ENCODE results near the gene FCAMR.

FCAMR gene

DNA sequence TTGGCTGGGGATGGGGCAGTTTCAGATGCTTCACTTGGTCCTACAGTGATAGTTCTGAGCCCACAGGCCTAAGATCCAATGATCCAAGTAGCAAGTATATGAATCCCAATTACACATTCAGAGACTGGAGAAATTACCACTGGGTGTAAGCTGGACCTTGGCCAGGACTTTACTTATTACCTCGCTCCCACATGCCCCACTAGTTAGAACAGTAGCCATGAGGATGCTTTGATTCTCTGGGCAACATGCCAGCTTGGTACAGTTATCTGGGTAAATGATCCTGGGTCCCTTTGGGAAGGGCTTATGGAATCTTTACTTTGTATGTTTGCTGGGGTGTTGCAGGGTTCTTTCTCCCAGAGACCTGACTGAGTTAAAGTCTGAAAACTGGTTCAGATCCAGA is 5.0 kb upstream of the FCAMR start:
- Histone ChIP-seq H3K4me1 (ENCODE audit: control insufficient read depth in 5 of 5, insufficient read depth in 5 of 5, low read length in 5 of 5) (peaks cover 0 to 4% (median 0%) of the 10 kb centered on the region in 5 donors), H3K36me3 (ENCODE audit: control insufficient read depth in 5 of 5, insufficient read depth in 5 of 5, low read length in 5 of 5) (no peaks in the 10 kb centered on the region), H3K9ac (ENCODE audit: low read length in 5 of 5) (no peak overlapping the region), H3K27me3 (ENCODE audit: control insufficient read depth in 5 of 5, insufficient read depth in 4 of 5, low read length in 5 of 5) (peaks cover 0 to 5% (median 0%) of the 10 kb centered on the region in 5 donors), H3K27ac (ENCODE audit: low read depth, low read length) (no peak overlapping the region), H3K9me3 (ENCODE audit: control insufficient read depth in 5 of 5, low read length in 5 of 5) (no peaks in the 10 kb centered on the region), H3K4me3 (ENCODE audit: low read depth in 1 of 5, low read length in 5 of 5) (no peak overlapping the region)

DNA sequence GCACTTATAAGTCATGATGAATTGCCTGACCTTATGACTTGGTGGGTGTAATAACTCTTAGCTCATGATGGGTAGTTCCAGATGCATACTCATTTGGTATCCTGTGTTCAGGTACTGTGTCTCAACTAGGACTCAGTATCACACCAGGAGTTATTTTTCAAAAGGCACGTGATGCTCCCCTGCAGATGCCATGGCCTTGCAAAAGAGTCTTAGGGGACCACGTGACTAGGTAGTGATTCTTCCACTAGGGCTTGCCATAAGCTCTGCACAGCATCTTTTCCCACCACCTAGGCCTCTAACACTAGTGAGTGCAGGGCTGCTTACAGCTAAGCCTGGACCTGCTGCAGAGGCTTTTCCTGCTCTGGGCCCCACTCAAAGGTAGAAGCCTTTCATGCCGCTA is 3.9 kb upstream of the FCAMR start:
- Histone ChIP-seq H3K4me1 (ENCODE audit: control insufficient read depth in 5 of 5, insufficient read depth in 5 of 5, low read length in 5 of 5) (peaks cover 0 to 9% (median 0%) of the 10 kb centered on the region in 5 donors), H3K36me3 (ENCODE audit: control insufficient read depth in 5 of 5, insufficient read depth in 5 of 5, low read length in 5 of 5) (no peaks in the 10 kb centered on the region), H3K27me3 (ENCODE audit: control insufficient read depth in 5 of 5, insufficient read depth in 4 of 5, low read length in 5 of 5) (peaks cover 0 to 9% (median 4%) of the 10 kb centered on the region in 5 donors), H3K4me3 (ENCODE audit: low read depth in 1 of 5, low read length in 5 of 5) (no peak overlapping the region), H3K27ac (ENCODE audit: low read depth, low read length) (no peak overlapping the region), H3K9me3 (ENCODE audit: control insufficient read depth in 5 of 5, low read length in 5 of 5) (no peaks in the 10 kb centered on the region), H3K9ac (ENCODE audit: low read length in 5 of 5) (no peak overlapping the region)

DNA sequence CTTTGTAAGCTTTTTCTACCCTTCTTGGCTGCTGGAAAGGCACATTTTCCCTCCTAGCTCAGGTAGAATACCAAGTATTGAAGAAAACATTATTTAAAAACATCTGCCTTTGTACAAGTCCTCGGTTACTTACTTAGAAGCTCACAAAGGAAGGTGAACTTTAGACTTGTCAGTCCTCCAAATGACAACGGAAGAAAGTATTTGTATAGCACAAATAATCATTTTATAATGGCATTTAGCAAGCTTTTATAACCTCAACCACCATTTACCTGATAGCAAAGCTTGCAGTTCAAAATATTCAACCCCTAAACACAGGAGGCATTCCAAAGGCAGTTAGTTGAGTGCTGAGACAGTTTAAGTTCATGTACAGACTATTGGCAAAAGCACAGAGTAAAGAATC is 2.5 kb upstream of the FCAMR start:
- H3K4me3 ChIP-seq (ENCODE audit: low read depth in 1 of 5, low read length in 5 of 5), result no peak overlapping the region
- no peaks in the 10 kb centered on the region for H3K36me3 ChIP-seq (ENCODE audit: control insufficient read depth in 5 of 5, insufficient read depth in 5 of 5, low read length in 5 of 5)
- peaks cover 0 to 9% (median 4%) of the 10 kb centered on the region in 5 donors for H3K27me3 ChIP-seq (ENCODE audit: control insufficient read depth in 5 of 5, insufficient read depth in 4 of 5, low read length in 5 of 5)
- no peak overlapping the region for H3K27ac ChIP-seq (ENCODE audit: low read depth, low read length)
- H3K9me3 ChIP-seq (ENCODE audit: control insufficient read depth in 5 of 5, low read length in 5 of 5), result no peaks in the 10 kb centered on the region
- H3K4me1 ChIP-seq (ENCODE audit: control insufficient read depth in 5 of 5, insufficient read depth in 5 of 5, low read length in 5 of 5), result peaks cover 0 to 17% (median 0%) of the 10 kb centered on the region in 5 donors
- no peak overlapping the region for H3K9ac ChIP-seq (ENCODE audit: low read length in 5 of 5)

DNA sequence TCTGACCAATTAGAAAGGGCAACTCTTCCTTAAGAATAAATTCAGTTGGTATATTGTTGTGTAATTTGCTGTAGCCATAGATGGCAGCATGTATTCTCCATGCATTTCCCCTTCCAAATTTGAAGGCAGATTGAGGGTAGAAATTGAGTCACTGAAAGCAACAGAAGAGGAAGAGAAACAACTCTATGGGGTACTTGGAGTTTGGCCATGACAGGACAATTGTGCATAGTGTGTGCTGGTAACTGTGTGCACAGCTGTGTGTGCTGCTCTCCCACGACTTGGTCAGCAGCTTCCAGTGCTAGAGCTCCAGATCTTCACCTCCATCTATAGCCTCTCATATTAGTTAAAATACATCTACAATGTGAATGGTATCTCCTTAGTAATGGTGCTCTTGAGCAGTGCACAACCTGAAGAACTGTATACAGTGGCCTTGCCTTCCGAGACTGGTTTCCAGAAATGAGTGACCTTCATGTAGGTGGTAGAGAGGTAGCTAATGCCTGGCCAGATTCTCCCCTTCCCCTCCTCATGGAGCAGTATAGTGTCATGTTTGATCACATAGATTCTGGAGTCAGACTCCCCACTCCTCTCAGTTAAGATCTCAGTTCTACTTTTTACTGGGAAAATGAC is 882 bp upstream of the FCAMR start:
- H3K27me3 ChIP-seq (ENCODE audit: control insufficient read depth in 5 of 5, insufficient read depth in 4 of 5, low read length in 5 of 5), result peaks cover 0 to 9% (median 4%) of the 10 kb centered on the region in 5 donors
- no peak overlapping the region for H3K9ac ChIP-seq (ENCODE audit: low read length in 5 of 5)
- H3K27ac ChIP-seq (ENCODE audit: low read depth, low read length), result no peak overlapping the region
- no peaks in the 10 kb centered on the region for H3K36me3 ChIP-seq (ENCODE audit: control insufficient read depth in 5 of 5, insufficient read depth in 5 of 5, low read length in 5 of 5)
- H3K4me3 ChIP-seq (ENCODE audit: low read depth in 1 of 5, low read length in 5 of 5), result no peak overlapping the region
- peaks cover 0 to 26% (median 0%) of the 10 kb centered on the region in 5 donors for H3K4me1 ChIP-seq (ENCODE audit: control insufficient read depth in 5 of 5, insufficient read depth in 5 of 5, low read length in 5 of 5)
- no peaks in the 10 kb centered on the region for H3K9me3 ChIP-seq (ENCODE audit: control insufficient read depth in 5 of 5, low read length in 5 of 5)

DNA sequence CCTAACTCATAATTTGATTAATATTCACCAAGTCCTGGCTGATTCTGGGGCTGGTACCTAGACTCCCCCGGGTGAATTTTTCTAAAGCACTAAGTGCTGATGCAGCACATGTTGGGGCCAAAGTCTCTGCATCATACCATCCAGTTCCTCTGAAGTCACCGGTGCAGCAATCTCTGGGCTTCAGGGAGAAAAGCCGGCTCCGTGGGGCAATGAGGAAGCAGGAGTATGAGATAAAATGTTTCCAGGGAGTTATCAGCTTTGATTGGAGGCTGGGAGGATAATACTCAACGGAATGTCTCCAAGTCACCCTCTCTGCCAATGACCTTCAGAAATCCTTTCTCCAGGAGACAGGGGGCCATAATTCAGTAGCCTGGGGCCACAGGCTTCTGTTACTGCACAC is 1.2 kb downstream of the FCAMR start:
- H3K36me3 ChIP-seq (ENCODE audit: control insufficient read depth in 5 of 5, insufficient read depth in 5 of 5, low read length in 5 of 5), result no peaks in the 10 kb centered on the region
- peaks cover 0 to 9% (median 4%) of the 10 kb centered on the region in 5 donors for H3K27me3 ChIP-seq (ENCODE audit: control insufficient read depth in 5 of 5, insufficient read depth in 4 of 5, low read length in 5 of 5)
- H3K4me1 ChIP-seq (ENCODE audit: control insufficient read depth in 5 of 5, insufficient read depth in 5 of 5, low read length in 5 of 5), result peaks cover 0 to 26% (median 0%) of the 10 kb centered on the region in 5 donors

DNA sequence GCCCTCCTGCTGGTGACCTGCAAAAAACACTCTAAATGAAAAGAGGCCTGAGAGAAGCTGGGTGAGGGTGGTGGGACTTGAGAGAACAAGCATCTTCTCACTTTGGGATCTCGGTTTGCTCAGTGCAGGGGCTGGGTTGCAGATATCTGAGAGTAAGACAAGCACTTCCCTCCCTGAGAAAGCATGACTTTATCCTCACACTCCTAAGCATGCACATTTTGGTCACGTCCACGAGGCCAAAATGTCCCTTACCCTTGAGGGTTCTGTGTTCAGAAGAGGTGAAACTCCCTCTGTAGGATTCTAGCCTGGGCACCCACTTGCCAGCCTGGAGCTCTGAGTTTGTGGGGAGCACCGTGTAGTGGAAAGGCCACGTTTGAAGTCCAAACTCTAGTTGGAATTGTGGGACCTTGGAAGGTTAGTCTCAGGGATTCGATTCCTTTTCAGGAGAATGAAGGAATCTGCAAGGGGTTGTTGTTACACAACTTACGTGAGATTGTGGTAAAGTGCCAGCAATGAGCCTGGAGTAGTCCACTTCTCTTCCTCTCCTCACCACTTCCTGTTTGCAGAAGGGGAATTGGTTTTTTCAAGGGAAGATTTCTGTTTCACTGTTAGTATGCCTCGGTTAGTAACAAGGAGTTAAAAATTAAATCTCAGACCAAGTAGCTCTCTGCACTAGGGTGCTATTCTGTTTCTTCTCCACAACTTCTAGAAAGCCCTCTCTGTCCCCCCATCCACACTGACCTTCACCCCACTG is 3.0 kb downstream of the FCAMR start:
- no peak overlapping the region for H3K27ac ChIP-seq (ENCODE audit: low read depth, low read length)
- no peak overlapping the region for H3K4me3 ChIP-seq (ENCODE audit: low read depth in 1 of 5, low read length in 5 of 5)
- H3K9me3 ChIP-seq (ENCODE audit: control insufficient read depth in 5 of 5, low read length in 5 of 5), result no peaks in the 10 kb centered on the region
- no peak overlapping the region for H3K9ac ChIP-seq (ENCODE audit: low read length in 5 of 5)
- peaks cover 0 to 29% (median 0%) of the 10 kb centered on the region in 5 donors for H3K4me1 ChIP-seq (ENCODE audit: control insufficient read depth in 5 of 5, insufficient read depth in 5 of 5, low read length in 5 of 5)
- H3K36me3 ChIP-seq (ENCODE audit: control insufficient read depth in 5 of 5, insufficient read depth in 5 of 5, low read length in 5 of 5), result no peaks in the 10 kb centered on the region
- H3K27me3 ChIP-seq (ENCODE audit: control insufficient read depth in 5 of 5, insufficient read depth in 4 of 5, low read length in 5 of 5), result peaks cover 0 to 9% (median 4%) of the 10 kb centered on the region in 5 donors

More for the DNA sequence above, 1.2 kb downstream of the FCAMR start:
- no peaks in the 10 kb centered on the region for H3K9me3 ChIP-seq (ENCODE audit: control insufficient read depth in 5 of 5, low read length in 5 of 5)
- no peak overlapping the region for H3K9ac ChIP-seq (ENCODE audit: low read length in 5 of 5)
- no peak overlapping the region for H3K27ac ChIP-seq (ENCODE audit: low read depth, low read length)
- H3K4me3 ChIP-seq (ENCODE audit: low read depth in 1 of 5, low read length in 5 of 5), result no peak overlapping the region

DNA sequence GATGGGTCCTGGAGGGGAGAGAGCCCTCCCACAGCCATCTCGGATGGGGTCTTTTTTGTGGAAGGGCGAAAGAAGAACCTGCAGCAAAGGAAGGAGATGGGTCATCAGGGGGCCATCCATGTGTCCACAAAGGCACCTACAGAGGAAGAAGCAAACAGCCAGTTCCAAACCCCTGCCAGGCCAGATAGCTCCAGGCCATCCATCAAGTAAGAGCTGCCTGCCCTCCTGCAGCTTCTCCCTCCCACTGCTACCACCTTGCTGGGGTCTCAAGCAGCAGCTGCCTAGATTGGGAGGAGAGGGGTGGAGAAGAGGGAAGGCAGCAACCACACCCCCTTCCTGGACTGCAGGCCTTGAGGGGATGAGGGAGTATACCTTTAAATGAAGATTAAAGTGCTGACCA is 4.5 kb downstream of the FCAMR start:
- Histone ChIP-seq H3K36me3 (ENCODE audit: control insufficient read depth in 5 of 5, insufficient read depth in 5 of 5, low read length in 5 of 5) (no peaks in the 10 kb centered on the region), H3K9me3 (ENCODE audit: control insufficient read depth in 5 of 5, low read length in 5 of 5) (no peaks in the 10 kb centered on the region), H3K4me1 (ENCODE audit: control insufficient read depth in 5 of 5, insufficient read depth in 5 of 5, low read length in 5 of 5) (peaks cover 0 to 29% (median 0%) of the 10 kb centered on the region in 5 donors), H3K27me3 (ENCODE audit: control insufficient read depth in 5 of 5, insufficient read depth in 4 of 5, low read length in 5 of 5) (peaks cover 0 to 9% (median 4%) of the 10 kb centered on the region in 5 donors), H3K4me3 (ENCODE audit: low read depth in 1 of 5, low read length in 5 of 5) (no peak overlapping the region), H3K27ac (ENCODE audit: low read depth, low read length) (no peak overlapping the region), H3K9ac (ENCODE audit: low read length in 5 of 5) (no peak overlapping the region)

DNA sequence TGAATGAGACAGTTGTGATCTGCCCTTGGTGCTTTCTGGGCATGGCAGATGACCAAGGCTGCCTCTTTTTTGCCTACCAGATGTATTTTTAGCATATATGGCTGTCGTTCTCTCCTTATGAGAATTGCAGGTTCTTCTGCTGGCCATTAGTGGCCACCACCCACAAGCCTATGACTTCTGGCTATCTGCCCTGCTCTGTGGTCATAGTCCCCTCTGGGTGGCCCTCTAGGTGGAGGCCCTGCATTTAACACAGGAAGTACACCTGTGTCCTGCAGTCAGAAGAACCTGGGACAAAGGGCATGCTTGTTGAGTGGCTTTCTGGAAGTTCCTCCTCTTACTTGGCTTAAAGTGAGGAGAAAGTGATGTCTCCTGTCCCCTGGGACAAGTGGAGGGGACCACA is 6.5 kb downstream of the FCAMR start:
- Histone ChIP-seq H3K9me3 (ENCODE audit: control insufficient read depth in 5 of 5, low read length in 5 of 5) (no peaks in the 10 kb centered on the region), H3K27ac (ENCODE audit: low read depth, low read length) (no peak overlapping the region), H3K36me3 (ENCODE audit: control insufficient read depth in 5 of 5, insufficient read depth in 5 of 5, low read length in 5 of 5) (no peaks in the 10 kb centered on the region), H3K4me3 (ENCODE audit: low read depth in 1 of 5, low read length in 5 of 5) (no peak overlapping the region), H3K9ac (ENCODE audit: low read length in 5 of 5) (no peak overlapping the region), H3K4me1 (ENCODE audit: control insufficient read depth in 5 of 5, insufficient read depth in 5 of 5, low read length in 5 of 5) (peaks cover 0 to 20% (median 0%) of the 10 kb centered on the region in 5 donors), H3K27me3 (ENCODE audit: control insufficient read depth in 5 of 5, insufficient read depth in 4 of 5, low read length in 5 of 5) (peaks cover 0 to 2% (median 0%) of the 10 kb centered on the region in 5 donors)

DNA sequence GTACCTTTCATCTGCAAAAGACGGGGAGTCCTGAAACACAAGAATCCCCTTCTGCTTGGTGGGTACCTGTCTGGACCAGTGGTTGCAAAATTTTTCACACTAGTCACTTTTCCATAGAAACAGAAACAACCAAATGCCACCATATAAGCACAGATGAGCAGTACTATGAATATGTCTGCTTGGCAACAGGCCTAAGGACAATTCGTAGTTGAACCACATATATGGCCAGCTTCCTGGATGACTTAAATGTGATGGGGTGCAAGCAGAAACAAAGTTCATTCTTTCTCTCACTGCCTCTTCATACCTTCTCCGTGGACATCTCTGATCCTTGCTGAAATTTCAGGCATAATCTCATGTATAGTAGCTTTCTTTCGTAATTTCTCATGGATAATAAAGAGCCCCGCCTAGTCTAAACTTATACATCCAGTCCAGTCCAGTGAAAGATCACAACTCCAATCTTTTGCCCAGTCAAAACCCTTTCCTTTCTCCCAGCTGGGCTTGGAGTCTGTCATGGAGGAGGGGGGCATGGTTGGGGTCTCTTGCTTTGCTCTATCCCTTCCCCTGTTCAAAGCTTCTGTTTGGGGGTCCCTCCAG is 7.0 kb downstream of the FCAMR start:
- H3K27ac ChIP-seq (ENCODE audit: low read depth, low read length), result no peak overlapping the region
- peaks cover 0 to 20% (median 0%) of the 10 kb centered on the region in 5 donors for H3K4me1 ChIP-seq (ENCODE audit: control insufficient read depth in 5 of 5, insufficient read depth in 5 of 5, low read length in 5 of 5)
- no peak overlapping the region for H3K9ac ChIP-seq (ENCODE audit: low read length in 5 of 5)
- H3K4me3 ChIP-seq (ENCODE audit: low read depth in 1 of 5, low read length in 5 of 5), result no peak overlapping the region
- H3K27me3 ChIP-seq (ENCODE audit: control insufficient read depth in 5 of 5, insufficient read depth in 4 of 5, low read length in 5 of 5), result peaks cover 0 to 2% (median 0%) of the 10 kb centered on the region in 5 donors
- no peaks in the 10 kb centered on the region for H3K36me3 ChIP-seq (ENCODE audit: control insufficient read depth in 5 of 5, insufficient read depth in 5 of 5, low read length in 5 of 5)
- no peaks in the 10 kb centered on the region for H3K9me3 ChIP-seq (ENCODE audit: control insufficient read depth in 5 of 5, low read length in 5 of 5)

DNA sequence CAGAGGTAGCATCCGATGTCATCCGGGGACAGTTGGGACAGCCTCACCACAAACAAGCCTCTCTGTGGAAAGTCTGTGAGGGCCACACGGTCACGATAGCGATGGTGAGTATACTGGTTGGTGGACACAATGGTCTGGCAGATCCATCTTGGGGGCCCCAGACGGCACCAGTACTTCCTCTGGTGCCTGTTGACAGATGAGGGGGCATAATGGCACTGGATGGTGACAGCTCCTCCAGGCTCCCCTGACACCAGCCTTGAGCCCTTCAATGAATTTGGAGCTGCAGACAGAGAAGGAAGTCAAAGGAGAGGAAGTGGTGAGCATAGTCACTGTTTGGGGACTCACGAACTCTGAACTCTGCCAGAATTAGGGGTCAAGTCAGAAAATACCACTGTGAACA is 8.0 kb downstream of the FCAMR start:
- no peak overlapping the region for H3K27ac ChIP-seq (ENCODE audit: low read depth, low read length)
- H3K4me3 ChIP-seq (ENCODE audit: low read depth in 1 of 5, low read length in 5 of 5), result no peak overlapping the region
- peaks cover 0 to 2% (median 0%) of the 10 kb centered on the region in 5 donors for H3K27me3 ChIP-seq (ENCODE audit: control insufficient read depth in 5 of 5, insufficient read depth in 4 of 5, low read length in 5 of 5)

More for the DNA sequence above, 8.0 kb downstream of the FCAMR start:
- H3K9me3 ChIP-seq (ENCODE audit: control insufficient read depth in 5 of 5, low read length in 5 of 5), result no peaks in the 10 kb centered on the region
- H3K4me1 ChIP-seq (ENCODE audit: control insufficient read depth in 5 of 5, insufficient read depth in 5 of 5, low read length in 5 of 5), result peaks cover 0 to 12% (median 0%) of the 10 kb centered on the region in 5 donors
- no peak overlapping the region for H3K9ac ChIP-seq (ENCODE audit: low read length in 5 of 5)
- no peaks in the 10 kb centered on the region for H3K36me3 ChIP-seq (ENCODE audit: control insufficient read depth in 5 of 5, insufficient read depth in 5 of 5, low read length in 5 of 5)

Measured in subcutaneous abdominal adipose tissue (tissue), 5 donors.